ENCODE results near the gene PRR22. TPM values are rescaled to one million over a fixed set of nuclear protein-coding genes. Genes with fewer than 3 reads are reported as not detected.

The PRR22 gene
- total and polyA plus RNA-seq, 2 donors (not counting 1 experiment from before 2014, with no cell fraction given): 3.4 to 5.6 TPM

GRCh38 chr19:5765220-5765619 lies 19.3 kb downstream of the PRR22 start:
- Histone ChIP-seq H4K20me1 (ENCODE audit: control insufficient read depth, insufficient read depth, low read length, poor library complexity, severe bottlenecking) (no peaks in the 10 kb centered on the region), H3K4me2 (replicated peaks; ENCODE audit: low read depth, low read length, poor library complexity, severe bottlenecking) (no peak overlapping the region), H3K27me3 (replicated peaks in 1 of 4; ENCODE audit: control extremely low read depth in 1 of 4, control insufficient read depth in 3 of 4, insufficient read depth in 4 of 4, low read length in 3 of 4) (no peaks in the 10 kb centered on the region), H3K4me3 (ENCODE audit: control extremely low read depth in 1 of 5, extremely low read depth in 1 of 5, insufficient read depth in 1 of 5, low read depth in 2 of 5, low read length in 4 of 5) (no peak overlapping the region), H3K4me1 (ENCODE audit: control insufficient read depth in 2 of 2, insufficient read depth in 2 of 2, low read length in 2 of 2) (no peaks in the 10 kb centered on the region), H2AFZ (ENCODE audit: insufficient read depth, low read depth, low read length, poor library complexity, severe bottlenecking) (no peak overlapping the region), H3K27ac (ENCODE audit: low read length in 2 of 2) (no peak overlapping the region), H3K9me3 (ENCODE audit: control extremely low read depth in 1 of 3, control insufficient read depth in 2 of 3, insufficient read depth in 1 of 3, low read length in 2 of 3) (no peaks in the 10 kb centered on the region), H3K79me2 (ENCODE audit: control insufficient read depth, insufficient read depth, low read length) (no peaks in the 10 kb centered on the region), H3K9ac (ENCODE audit: low read length) (no peak overlapping the region), H3K36me3 (replicated peaks in 1 of 2; ENCODE audit: control extremely low read depth in 1 of 2, control insufficient read depth in 1 of 2, extremely low read depth in 1 of 2, insufficient read depth in 2 of 2, low read length in 1 of 2) (no peaks in the 10 kb centered on the region)
- no peak for TF ChIP-seq EZH2 (IDR thresholded peaks at IDR 0.05; ENCODE audit: borderline replicate concordance, insufficient read depth, low read depth, low read length, poor library complexity, severe bottlenecking)
- TF ChIP-seq CTCF (IDR thresholded peaks at IDR 0.05): no peak
- Mint-ChIP-seq H3K27ac (no peak overlapping the region), H3K4me1 (peaks cover 2% of the 10 kb centered on the region), H3K27me3 (peaks cover 3% of the 10 kb centered on the region), H3K9me3 (ENCODE audit: insufficient read depth) (no peaks in the 10 kb centered on the region), H3K4me3 (no peak overlapping the region)
- CTCF ChIA-PET: no interaction called here
- DNase-seq (no peak), ATAC-seq (ENCODE audit: low read depth) (no peak)
- POLR2A ChIA-PET: no interaction called here
- WGBS (ENCODE audit: insufficient coverage): 100% methylated on average over 2 of the region's 3 CpGs
- intact Hi-C loops (cut with micrococcal nuclease): no loop called here

- Mint-ChIP-seq H3K27me3 (peaks cover 6% of the 10 kb centered on the region), H3K4me3 (no peak overlapping the region), H3K4me1 (no peaks in the 10 kb centered on the region), H3K9me3 (ENCODE audit: insufficient read depth) (no peaks in the 10 kb centered on the region), H3K27ac (no peak overlapping the region)
- no peak overlapping the region for H2AFZ ChIP-seq (ENCODE audit: insufficient read depth, low read depth, low read length, poor library complexity, severe bottlenecking)
- H3K4me2 ChIP-seq (replicated peaks; ENCODE audit: low read depth, low read length, poor library complexity, severe bottlenecking): no peak overlapping the region
- H3K4me3 ChIP-seq (ENCODE audit: control extremely low read depth in 1 of 5, extremely low read depth in 1 of 5, insufficient read depth in 1 of 5, low read depth in 2 of 5, low read length in 4 of 5): no peak overlapping the region
- ChIA-PET CTCF (no interaction called here), POLR2A (no interaction called here)
- ATAC-seq (ENCODE audit: low read depth) (no peak), DNase-seq (no peak)
- no peaks in the 10 kb centered on the region for H3K4me1 ChIP-seq (ENCODE audit: control insufficient read depth in 2 of 2, insufficient read depth in 2 of 2, low read length in 2 of 2)
- H3K27ac ChIP-seq (ENCODE audit: low read length in 2 of 2): no peak overlapping the region
- TF ChIP-seq EZH2 (IDR thresholded peaks at IDR 0.05; ENCODE audit: borderline replicate concordance, insufficient read depth, low read depth, low read length, poor library complexity, severe bottlenecking): no peak
- WGBS (ENCODE audit: insufficient coverage): 90% methylated on average over 3 of the region's 5 CpGs
- peaks cover 0 to 3% (median 0%) of the 10 kb centered on the region in 4 experiments for H3K27me3 ChIP-seq (replicated peaks in 1 of 4; ENCODE audit: control extremely low read depth in 1 of 4, control insufficient read depth in 3 of 4, insufficient read depth in 4 of 4, low read length in 3 of 4)
- H3K79me2 ChIP-seq (ENCODE audit: control insufficient read depth, insufficient read depth, low read length): no peaks in the 10 kb centered on the region
- intact Hi-C loops (cut with micrococcal nuclease): no loop called here
- H3K36me3 ChIP-seq (replicated peaks in 1 of 2; ENCODE audit: control extremely low read depth in 1 of 2, control insufficient read depth in 1 of 2, extremely low read depth in 1 of 2, insufficient read depth in 2 of 2, low read length in 1 of 2): no peaks in the 10 kb centered on the region
- no peaks in the 10 kb centered on the region for H4K20me1 ChIP-seq (ENCODE audit: control insufficient read depth, insufficient read depth, low read length, poor library complexity, severe bottlenecking)
- H3K9ac ChIP-seq (ENCODE audit: low read length): no peak overlapping the region
- H3K9me3 ChIP-seq (ENCODE audit: control extremely low read depth in 1 of 3, control insufficient read depth in 2 of 3, insufficient read depth in 1 of 3, low read length in 2 of 3): no peaks in the 10 kb centered on the region
These were observed 21.8 kb downstream of the PRR22 start for GRCh38 chr19:5762608-5763217.
